ENCODE data around the gene FOXK1. TPM values are rescaled to one million over a fixed set of nuclear protein-coding genes. Genes with fewer than 3 reads are reported as not detected.

FOXK1 gene
- total RNA-seq, 2 experiments from 2014 or later, result 38.1 to 38.2 TPM

DNA sequence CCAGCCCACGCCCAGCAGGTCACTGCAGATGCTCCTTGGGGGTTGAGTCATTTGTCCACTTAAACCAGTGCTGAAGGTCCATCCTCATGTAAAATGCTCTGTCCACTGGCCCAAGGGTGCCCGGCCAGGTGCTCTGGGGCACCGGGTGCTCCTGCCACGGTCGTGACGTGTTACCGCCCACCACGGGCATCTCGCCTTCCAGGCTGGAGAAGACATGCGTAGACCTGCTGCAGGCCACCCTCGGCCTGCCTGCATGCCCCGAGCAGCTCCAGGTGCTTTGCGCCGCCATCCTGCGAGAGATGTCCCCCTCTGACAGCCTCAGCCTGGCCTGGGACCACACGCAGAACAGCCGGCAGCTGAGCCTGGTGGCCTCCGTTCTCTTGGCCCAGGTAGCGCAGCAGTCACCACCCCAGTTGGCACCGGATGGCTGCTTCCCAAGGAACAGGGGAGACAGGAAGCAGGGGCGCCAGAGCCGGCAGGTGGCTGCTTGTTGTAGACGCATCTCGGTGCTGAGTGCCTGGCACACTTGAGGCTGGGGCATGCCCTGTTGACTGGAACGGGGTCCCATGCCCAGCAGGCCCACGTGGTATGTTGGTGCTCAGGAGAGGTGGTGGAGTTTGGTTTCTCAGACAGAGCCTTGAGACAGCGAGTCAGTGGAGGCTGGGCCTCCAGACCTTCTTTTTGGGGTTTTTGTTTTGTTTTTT is 99.4 kb downstream of the FOXK1 start:
- no peak overlapping the region for H3K27ac Mint-ChIP-seq
- no peak for DNase-seq
- peaks cover 11% of the 10 kb centered on the region for H3K36me3 Mint-ChIP-seq
- no peaks in the 10 kb centered on the region for H3K27me3 Mint-ChIP-seq
- H3K4me3 Mint-ChIP-seq, result no peak overlapping the region
- no peaks in the 10 kb centered on the region for H3K9me3 Mint-ChIP-seq
- peaks cover 16% of the 10 kb centered on the region for H3K4me1 Mint-ChIP-seq

DNA sequence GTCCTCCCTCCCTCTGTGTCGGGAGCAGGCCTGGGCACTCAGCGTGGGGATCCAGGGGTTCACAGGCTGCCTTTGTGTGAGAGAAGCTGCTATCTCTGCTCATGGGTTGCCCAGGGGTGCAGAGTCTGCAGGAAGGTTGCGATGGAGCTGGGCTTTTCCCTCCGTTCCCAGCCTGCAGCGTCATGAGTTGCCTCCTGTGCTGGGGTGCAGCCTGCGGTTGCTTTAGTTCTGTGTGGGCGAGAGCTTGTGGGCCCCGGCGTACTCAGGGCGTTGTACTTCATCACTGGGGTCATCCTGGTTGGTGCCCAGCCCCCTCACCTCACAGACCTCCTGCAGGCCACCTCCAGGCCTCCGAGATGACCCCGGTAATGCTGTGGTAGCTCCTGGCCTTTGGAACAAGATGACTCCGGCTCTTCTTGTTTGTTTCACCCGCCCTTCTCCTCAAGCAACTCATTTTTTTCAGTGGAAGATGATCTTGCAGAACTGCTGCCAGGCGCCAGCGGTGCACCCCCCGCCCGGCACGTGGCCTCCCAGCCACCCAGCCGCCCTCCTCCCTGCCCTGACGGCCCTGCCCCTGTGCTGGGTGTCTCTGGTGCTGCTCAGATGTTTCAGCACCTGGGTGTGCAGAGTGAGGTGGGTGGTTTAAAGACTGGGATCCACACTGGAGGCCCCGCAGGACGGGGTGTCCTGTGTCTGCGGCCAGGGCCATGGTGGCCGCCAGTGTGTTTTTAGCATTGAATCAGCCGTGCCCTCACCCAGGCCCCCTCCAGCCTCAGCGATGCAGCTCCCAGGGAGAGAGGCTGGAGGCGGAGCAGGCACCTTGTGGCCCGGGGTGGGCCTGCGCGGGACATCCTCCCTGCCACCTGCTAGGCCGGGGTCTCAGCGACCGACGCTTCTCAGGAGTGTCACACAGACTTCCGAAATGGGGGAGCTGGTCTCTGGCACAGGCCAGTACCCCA is 100.5 kb downstream of the FOXK1 start:
- Mint-ChIP-seq H3K36me3 (peaks cover 5% of the 10 kb centered on the region), H3K9me3 (no peaks in the 10 kb centered on the region), H3K4me1 (peaks cover 7% of the 10 kb centered on the region), H3K27ac (no peak overlapping the region), H3K27me3 (no peaks in the 10 kb centered on the region), H3K4me3 (no peak overlapping the region)
- no peak for DNase-seq

DNA sequence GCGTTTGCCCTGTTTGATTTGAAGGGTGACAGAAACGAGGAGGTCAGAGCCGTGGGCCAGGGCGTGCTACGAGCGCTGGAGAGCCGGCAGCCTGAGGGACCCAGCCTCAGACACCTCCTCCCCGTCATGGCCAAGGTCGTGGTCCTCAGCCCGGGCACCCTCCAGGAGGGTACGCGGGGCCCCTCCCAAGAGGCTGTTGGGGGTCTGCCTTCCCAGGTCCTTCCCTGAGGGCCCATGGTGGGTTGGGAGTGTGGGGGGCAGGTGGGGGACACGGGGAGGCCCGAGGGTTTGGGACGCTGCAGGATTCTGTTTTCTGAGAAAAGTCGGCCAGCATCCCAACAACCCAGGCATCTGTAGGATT is 101.2 kb downstream of the FOXK1 start:
- H3K9me3 Mint-ChIP-seq, result no peaks in the 10 kb centered on the region
- H3K4me3 Mint-ChIP-seq, result no peak overlapping the region
- no peaks in the 10 kb centered on the region for H3K27me3 Mint-ChIP-seq
- no peak for DNase-seq
- H3K36me3 Mint-ChIP-seq, result peaks cover 6% of the 10 kb centered on the region
- H3K4me1 Mint-ChIP-seq, result peaks cover 2% of the 10 kb centered on the region
- H3K27ac Mint-ChIP-seq, result no peak overlapping the region

GRCh38 chr7:4783762-4784351 is 101.8 kb downstream of the FOXK1 start:
- Mint-ChIP-seq H3K4me3 (no peak overlapping the region), H3K9me3 (no peaks in the 10 kb centered on the region), H3K4me1 (no peaks in the 10 kb centered on the region)

GRCh38 chr7:4784799-4785198 is 102.7 kb downstream of the FOXK1 start:
- no peak for DNase-seq
- H3K4me1 Mint-ChIP-seq, result no peaks in the 10 kb centered on the region
- peaks cover 3% of the 10 kb centered on the region for H3K36me3 Mint-ChIP-seq
- no peaks in the 10 kb centered on the region for H3K9me3 Mint-ChIP-seq
- H3K27me3 Mint-ChIP-seq, result no peaks in the 10 kb centered on the region
- no peak overlapping the region for H3K27ac Mint-ChIP-seq
- no peak overlapping the region for H3K4me3 Mint-ChIP-seq

More at GRCh38 chr7:4783762-4784351, 101.8 kb downstream of the FOXK1 start:
- Mint-ChIP-seq H3K27me3 (no peaks in the 10 kb centered on the region), H3K27ac (no peak overlapping the region), H3K36me3 (peaks cover 3% of the 10 kb centered on the region)
- no peak for DNase-seq

GRCh38 chr7:4785371-4785770 is 103.3 kb downstream of the FOXK1 start:
- H3K27ac Mint-ChIP-seq, result no peak overlapping the region
- no peak for DNase-seq
- H3K4me3 Mint-ChIP-seq, result no peak overlapping the region
- H3K27me3 Mint-ChIP-seq, result no peaks in the 10 kb centered on the region
- H3K36me3 Mint-ChIP-seq, result peaks cover 5% of the 10 kb centered on the region
- H3K9me3 Mint-ChIP-seq, result no peaks in the 10 kb centered on the region
- H3K4me1 Mint-ChIP-seq, result no peaks in the 10 kb centered on the region

DNA sequence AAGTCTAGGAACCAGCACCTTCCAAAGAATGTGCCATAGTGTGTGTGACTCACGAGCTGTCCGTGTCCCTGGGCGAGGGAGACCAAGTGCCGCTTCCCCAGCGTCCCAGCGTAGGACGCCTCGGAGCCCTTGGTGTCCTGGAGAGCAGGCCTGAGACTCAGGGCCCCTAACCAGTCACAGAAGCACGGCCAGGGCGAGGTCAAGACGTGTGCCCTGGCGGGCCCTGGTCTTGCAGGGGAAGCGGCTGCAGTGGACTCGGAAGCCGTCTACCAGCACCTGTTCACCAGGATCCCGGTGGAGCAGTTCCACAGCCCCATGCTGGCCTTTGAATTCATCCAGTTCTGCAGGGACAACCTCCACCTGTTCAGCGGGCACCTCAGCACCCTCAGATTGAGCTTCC is 103.9 kb downstream of the FOXK1 start:
- Mint-ChIP-seq H3K27ac (no peak overlapping the region), H3K4me3 (no peak overlapping the region), H3K27me3 (no peaks in the 10 kb centered on the region), H3K36me3 (peaks cover 5% of the 10 kb centered on the region), H3K4me1 (no peaks in the 10 kb centered on the region), H3K9me3 (no peaks in the 10 kb centered on the region)
- no peak for DNase-seq

DNA sequence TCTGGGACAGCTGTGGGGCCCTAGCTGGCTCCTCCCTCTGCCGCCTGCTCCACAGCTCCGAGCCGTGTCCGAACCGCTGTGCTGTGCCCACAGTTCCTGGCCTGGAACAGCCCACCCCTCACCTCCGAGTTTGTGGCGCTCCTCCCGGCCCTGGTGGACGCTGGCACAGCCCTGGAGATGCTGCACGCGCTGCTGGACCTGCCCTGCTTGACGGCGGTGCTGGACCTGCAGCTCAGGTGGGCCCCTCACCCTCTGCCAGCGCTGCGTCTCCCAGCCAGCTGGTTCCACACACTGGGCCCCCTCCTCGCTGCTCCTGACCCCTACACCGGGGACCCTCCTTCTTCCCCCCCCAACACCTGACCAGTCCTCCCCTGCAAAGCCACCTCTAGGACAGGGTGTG is 105.4 kb downstream of the FOXK1 start:
- Mint-ChIP-seq H3K36me3 (peaks cover 13% of the 10 kb centered on the region), H3K4me1 (peaks cover 2% of the 10 kb centered on the region), H3K4me3 (no peak overlapping the region), H3K27ac (no peak overlapping the region), H3K27me3 (no peaks in the 10 kb centered on the region), H3K9me3 (no peaks in the 10 kb centered on the region)
- no peak for DNase-seq

- peaks cover 2% of the 10 kb centered on the region for H3K4me1 Mint-ChIP-seq
- peaks cover 13% of the 10 kb centered on the region for H3K36me3 Mint-ChIP-seq
- no peak overlapping the region for H3K27ac Mint-ChIP-seq
- no peaks in the 10 kb centered on the region for H3K9me3 Mint-ChIP-seq
- no peak for DNase-seq
- H3K27me3 Mint-ChIP-seq, result no peaks in the 10 kb centered on the region
- H3K4me3 Mint-ChIP-seq, result no peak overlapping the region
These were observed 106.0 kb downstream of the FOXK1 start for GRCh38 chr7:4787947-4788626.

DNA sequence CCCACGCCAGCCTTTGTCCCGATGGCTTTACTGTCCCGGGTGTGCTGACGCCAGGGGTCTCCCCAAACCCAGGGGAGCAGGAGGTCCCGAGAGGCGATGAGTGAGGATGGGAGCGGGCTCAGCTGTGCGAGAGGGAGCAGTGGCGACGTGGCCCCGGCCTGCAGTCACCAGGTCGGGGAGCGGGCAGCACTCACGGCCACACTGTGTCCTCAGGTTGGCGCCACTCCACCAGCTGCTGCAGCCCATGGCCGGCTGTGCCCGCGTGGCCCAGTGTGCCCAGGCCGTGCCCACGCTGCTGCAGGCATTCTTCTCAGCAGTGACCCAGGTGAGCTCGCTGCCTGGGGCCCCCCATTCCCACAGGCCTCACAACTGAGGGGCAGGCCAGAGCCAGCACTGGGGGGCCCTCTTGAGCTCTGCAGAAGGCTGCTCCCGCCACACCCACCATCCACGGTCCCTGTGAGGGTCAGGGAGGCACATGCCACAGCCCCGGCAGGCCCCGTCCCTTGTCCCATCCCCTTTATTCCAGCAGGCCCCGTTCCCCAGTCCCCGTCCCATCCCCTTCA is 106.6 kb downstream of the FOXK1 start:
- no peaks in the 10 kb centered on the region for H3K27me3 Mint-ChIP-seq
- peaks cover 13% of the 10 kb centered on the region for H3K36me3 Mint-ChIP-seq
- H3K4me3 Mint-ChIP-seq, result no peak overlapping the region
- peaks cover 2% of the 10 kb centered on the region for H3K4me1 Mint-ChIP-seq
- DNase-seq, result no peak
- H3K9me3 Mint-ChIP-seq, result no peaks in the 10 kb centered on the region
- no peak overlapping the region for H3K27ac Mint-ChIP-seq

GRCh38 chr7:4789194-4790077 is 107.3 kb downstream of the FOXK1 start:
- no peak for DNase-seq
- H3K4me1 Mint-ChIP-seq, result peaks cover 8% of the 10 kb centered on the region
- H3K36me3 Mint-ChIP-seq, result peaks cover 18% of the 10 kb centered on the region
- H3K27me3 Mint-ChIP-seq, result peaks cover 3% of the 10 kb centered on the region
- H3K9me3 Mint-ChIP-seq, result no peaks in the 10 kb centered on the region
- H3K27ac Mint-ChIP-seq, result no peak overlapping the region
- H3K4me3 Mint-ChIP-seq, result no peak overlapping the region

DNA sequence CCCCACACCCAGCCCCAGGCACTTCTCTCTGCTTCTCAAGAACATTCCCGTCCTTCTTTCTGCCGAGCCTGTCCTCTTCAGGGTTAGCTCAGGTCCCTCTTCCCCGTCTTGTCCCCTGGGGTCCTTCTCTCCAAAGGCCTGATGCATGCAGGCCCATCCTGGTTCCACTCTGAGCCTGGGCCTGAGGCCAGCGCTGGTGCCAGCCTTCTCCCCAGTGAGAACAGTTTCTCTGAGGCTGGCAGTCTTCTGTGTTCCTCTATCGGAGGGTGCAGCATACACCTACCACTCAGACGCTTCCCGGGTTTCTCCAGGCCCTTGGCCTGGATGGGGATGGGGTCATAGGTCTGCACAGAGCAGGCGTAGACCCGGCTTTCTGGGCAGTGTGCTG is 108.0 kb downstream of the FOXK1 start:
- no peaks in the 10 kb centered on the region for H3K9me3 Mint-ChIP-seq
- H3K27me3 Mint-ChIP-seq, result peaks cover 5% of the 10 kb centered on the region
- DNase-seq, result no peak
- H3K4me3 Mint-ChIP-seq, result no peak overlapping the region
- H3K27ac Mint-ChIP-seq, result no peak overlapping the region
- peaks cover 21% of the 10 kb centered on the region for H3K36me3 Mint-ChIP-seq
- peaks cover 14% of the 10 kb centered on the region for H3K4me1 Mint-ChIP-seq

DNA sequence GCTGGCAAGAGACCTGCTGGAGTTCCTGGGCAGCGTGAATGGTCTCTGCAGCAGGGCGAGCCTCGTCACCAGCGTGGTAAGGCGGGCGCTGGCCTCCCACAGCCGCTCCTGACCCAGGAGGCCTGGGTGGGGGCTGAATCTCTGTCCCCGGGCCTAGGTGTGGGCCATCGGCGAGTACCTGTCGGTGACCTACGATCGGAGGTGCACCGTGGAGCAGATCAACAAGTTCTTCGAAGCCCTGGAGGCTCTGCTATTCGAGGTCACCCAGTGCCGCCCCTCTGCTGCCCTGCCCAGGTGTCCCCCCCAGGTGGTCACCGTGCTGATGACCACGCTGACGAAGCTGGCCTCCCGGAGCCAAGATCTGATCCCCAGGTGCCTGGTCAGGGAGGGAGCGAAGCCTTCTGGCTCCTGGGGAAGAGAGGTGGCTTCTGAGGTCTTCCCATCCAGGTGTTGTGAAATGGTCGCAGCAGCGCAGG is 108.5 kb downstream of the FOXK1 start:
- peaks cover 14% of the 10 kb centered on the region for H3K4me1 Mint-ChIP-seq
- no peak for DNase-seq
- no peak overlapping the region for H3K27ac Mint-ChIP-seq
- H3K36me3 Mint-ChIP-seq, result peaks cover 21% of the 10 kb centered on the region
- no peaks in the 10 kb centered on the region for H3K9me3 Mint-ChIP-seq
- no peak overlapping the region for H3K4me3 Mint-ChIP-seq
- H3K27me3 Mint-ChIP-seq, result peaks cover 5% of the 10 kb centered on the region

Measured in activated naive CD8-positive, alpha-beta T cell treated with anti-CD3 and anti-CD28 coated beads for 36 hours (primary cell).